ENCODE results near the gene TPRG1L.

DNA sequence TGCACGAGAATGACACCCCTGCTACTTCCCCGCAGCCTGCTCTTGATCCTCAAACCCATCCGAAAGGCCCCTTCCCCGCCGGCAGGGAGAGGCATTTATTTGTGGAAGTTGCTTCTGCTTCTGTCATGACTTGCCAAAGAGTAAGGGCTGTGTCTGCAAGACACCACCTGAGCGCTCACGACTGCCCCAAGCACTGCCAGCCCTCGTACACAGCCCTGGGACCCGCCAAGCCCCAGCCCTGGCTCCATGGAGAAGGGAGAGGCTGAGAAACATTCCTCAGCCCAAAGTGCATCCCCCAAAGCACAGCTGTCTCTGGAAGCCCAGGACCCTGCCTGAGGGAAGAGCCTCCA, 6.3 kb upstream of the TPRG1L start:
- TF ChIP-seq, protein P1, sequence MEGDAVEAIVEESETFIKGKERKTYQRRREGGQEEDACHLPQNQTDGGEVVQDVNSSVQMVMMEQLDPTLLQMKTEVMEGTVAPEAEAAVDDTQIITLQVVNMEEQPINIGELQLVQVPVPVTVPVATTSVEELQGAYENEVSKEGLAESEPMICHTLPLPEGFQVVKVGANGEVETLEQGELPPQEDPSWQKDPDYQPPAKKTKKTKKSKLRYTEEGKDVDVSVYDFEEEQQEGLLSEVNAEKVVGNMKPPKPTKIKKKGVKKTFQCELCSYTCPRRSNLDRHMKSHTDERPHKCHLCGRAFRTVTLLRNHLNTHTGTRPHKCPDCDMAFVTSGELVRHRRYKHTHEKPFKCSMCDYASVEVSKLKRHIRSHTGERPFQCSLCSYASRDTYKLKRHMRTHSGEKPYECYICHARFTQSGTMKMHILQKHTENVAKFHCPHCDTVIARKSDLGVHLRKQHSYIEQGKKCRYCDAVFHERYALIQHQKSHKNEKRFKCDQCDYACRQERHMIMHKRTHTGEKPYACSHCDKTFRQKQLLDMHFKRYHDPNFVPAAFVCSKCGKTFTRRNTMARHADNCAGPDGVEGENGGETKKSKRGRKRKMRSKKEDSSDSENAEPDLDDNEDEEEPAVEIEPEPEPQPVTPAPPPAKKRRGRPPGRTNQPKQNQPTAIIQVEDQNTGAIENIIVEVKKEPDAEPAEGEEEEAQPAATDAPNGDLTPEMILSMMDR (conservative IDR thresholded peaks at IDR 0.05; ENCODE audit: low read depth in 2 of 2), result no peak
- no peak for TF ChIP-seq POLR2AphosphoS5 (IDR thresholded peaks at IDR 0.05; ENCODE audit: low read depth)
- no peak for TF ChIP-seq EZH2phosphoT487 (IDR thresholded peaks at IDR 0.05; ENCODE audit: unreplicated experiment)
- TF ChIP-seq, protein P2, sequence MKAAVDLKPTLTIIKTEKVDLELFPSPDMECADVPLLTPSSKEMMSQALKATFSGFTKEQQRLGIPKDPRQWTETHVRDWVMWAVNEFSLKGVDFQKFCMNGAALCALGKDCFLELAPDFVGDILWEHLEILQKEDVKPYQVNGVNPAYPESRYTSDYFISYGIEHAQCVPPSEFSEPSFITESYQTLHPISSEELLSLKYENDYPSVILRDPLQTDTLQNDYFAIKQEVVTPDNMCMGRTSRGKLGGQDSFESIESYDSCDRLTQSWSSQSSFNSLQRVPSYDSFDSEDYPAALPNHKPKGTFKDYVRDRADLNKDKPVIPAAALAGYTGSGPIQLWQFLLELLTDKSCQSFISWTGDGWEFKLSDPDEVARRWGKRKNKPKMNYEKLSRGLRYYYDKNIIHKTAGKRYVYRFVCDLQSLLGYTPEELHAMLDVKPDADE (IDR thresholded peaks at IDR 0.05), result no peak
- no peak for TF ChIP-seq EZH2 (IDR thresholded peaks at IDR 0.05; ENCODE audit: low read depth, unreplicated experiment)
- TF ChIP-seq ZNF331 (CRISPR knock-in tag; IDR thresholded peaks at IDR 0.05; ENCODE audit: low read depth), result no peak
- TF ChIP-seq CREB1 (CRISPR knock-in tag; IDR thresholded peaks at IDR 0.05; ENCODE audit: low read depth), result no peak
- TF ChIP-seq, protein P3, sequence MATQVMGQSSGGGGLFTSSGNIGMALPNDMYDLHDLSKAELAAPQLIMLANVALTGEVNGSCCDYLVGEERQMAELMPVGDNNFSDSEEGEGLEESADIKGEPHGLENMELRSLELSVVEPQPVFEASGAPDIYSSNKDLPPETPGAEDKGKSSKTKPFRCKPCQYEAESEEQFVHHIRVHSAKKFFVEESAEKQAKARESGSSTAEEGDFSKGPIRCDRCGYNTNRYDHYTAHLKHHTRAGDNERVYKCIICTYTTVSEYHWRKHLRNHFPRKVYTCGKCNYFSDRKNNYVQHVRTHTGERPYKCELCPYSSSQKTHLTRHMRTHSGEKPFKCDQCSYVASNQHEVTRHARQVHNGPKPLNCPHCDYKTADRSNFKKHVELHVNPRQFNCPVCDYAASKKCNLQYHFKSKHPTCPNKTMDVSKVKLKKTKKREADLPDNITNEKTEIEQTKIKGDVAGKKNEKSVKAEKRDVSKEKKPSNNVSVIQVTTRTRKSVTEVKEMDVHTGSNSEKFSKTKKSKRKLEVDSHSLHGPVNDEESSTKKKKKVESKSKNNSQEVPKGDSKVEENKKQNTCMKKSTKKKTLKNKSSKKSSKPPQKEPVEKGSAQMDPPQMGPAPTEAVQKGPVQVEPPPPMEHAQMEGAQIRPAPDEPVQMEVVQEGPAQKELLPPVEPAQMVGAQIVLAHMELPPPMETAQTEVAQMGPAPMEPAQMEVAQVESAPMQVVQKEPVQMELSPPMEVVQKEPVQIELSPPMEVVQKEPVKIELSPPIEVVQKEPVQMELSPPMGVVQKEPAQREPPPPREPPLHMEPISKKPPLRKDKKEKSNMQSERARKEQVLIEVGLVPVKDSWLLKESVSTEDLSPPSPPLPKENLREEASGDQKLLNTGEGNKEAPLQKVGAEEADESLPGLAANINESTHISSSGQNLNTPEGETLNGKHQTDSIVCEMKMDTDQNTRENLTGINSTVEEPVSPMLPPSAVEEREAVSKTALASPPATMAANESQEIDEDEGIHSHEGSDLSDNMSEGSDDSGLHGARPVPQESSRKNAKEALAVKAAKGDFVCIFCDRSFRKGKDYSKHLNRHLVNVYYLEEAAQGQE (IDR thresholded peaks at IDR 0.05; ENCODE audit: unreplicated experiment), result no peak
